Measurements from ENCODE around the gene VWF. TPM values are rescaled to one million over a fixed set of nuclear protein-coding genes. Genes with fewer than 3 reads are reported as not detected.

Gene VWF
- total RNA-seq, 1 donor from 2014 or later: 244 TPM

DNA sequence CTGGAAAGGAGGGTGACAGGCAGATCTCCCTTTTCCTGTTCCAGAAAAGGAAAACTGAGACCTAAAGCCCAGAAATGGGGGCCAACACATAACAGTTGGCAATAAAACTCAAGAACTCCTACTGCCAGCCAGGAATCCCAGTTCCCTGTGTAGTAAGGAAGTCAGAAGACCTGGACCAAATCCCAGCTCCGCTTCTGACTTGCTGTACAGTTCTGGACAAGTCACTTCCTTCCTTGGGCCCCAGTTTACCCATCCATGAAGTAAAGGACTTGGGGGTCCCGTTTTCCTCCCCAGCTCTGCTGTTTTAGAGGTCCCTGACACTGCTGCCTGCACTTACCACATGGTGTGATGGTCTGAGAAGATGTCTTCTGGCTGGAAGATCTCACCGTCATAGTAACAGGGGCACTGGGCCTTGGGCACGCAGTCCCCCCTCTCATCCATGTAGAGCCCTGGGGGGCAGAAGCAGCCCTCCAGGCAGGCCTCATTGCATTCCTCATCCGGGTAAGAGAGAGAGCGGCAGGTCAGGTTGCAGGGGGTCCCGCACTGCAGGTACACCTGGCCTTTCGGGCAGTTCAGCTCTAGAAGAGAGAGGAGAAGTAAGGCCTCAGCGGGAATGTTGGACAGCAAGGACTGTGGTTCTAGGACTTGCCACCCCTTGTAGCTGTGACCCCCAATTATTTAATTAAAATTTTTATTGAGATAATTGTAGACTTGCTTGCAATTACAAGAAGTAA, 72.1 kb downstream of the VWF start:
- intact Hi-C loops (cut with DNase I): no loop called here
- DNase-seq (ENCODE audit: missing footprints) (no peak), ATAC-seq (no peak)

DNA sequence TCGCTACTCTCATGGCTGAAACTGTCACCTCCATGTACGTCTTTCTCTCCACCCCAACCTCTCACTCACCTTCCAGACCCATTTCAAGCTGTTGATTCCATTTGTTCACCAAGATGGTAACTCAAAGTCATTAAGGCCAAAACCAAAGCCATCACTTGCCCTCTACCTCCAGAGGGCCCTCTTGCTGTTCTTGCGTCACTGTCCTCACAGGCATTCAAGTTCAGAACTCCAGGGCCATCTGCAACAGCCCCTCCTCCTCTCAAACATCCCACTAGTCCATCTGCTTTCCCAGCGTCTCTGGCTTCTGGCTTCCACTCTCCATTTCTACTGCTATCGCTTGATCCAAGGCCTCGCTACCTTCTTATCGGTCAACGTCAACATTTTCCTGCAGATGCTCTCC, 74.5 kb downstream of the VWF start:
- DNase-seq (ENCODE audit: missing footprints) (no peak), ATAC-seq (no peak)
- intact Hi-C loops (cut with DNase I): no loop called here

- intact Hi-C loops (cut with DNase I): no loop called here
- DNase-seq (ENCODE audit: missing footprints): no peak
- no peak for ATAC-seq
These were observed 74.9 kb downstream of the VWF start for GRCh38 chr12:6049587-6049986.

GRCh38 chr12:6047249-6048237, 76.9 kb downstream of the VWF start:
- intact Hi-C loops (cut with DNase I): no loop called here
- ATAC-seq: no peak
- DNase-seq (ENCODE audit: missing footprints): no peak

DNA sequence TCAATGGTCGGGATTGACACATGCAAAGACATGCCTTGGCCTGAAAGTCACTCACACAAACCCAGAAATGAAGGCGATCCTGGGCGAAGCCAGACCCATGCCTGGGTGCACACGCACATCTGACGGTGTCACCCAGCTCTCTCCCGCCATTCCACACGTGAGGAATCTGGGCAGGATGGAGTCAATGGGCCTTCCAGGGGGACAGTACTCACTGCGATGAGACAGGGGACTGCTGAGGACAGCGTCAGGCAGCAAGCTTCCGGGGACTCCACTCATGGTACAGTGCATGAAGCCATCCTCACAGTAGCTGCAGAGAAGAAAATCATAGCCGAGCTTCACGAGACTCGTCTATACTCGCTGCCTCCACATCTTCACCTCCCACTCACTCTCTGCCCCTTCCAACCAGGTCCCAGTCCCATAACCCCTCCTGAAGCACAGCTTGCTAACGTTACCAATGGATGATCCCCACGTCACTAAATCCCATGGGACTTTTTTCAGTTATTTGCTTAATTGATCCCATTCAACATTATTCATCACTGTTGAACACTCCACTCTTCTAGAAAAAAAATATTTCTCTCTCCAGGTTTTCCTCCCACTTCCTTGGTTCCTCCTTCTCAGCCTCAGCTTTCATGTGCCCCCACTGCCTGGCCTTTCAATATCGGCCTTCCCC, 77.8 kb downstream of the VWF start:
- no peak for DNase-seq (ENCODE audit: missing footprints)

GRCh38 chr12:6045438-6045837, 79.0 kb downstream of the VWF start:
- DNase-seq (ENCODE audit: missing footprints) (no peak), ATAC-seq (no peak)
- intact Hi-C loops (cut with DNase I): no loop called here

More for the DNA sequence above, 77.8 kb downstream of the VWF start:
- no peak for ATAC-seq
- intact Hi-C loops (cut with DNase I): no loop called here

GRCh38 chr12:6044082-6044481, 80.4 kb downstream of the VWF start:
- ATAC-seq: no peak
- intact Hi-C loops (cut with DNase I): no loop called here
- DNase-seq (ENCODE audit: missing footprints): no peak

DNA sequence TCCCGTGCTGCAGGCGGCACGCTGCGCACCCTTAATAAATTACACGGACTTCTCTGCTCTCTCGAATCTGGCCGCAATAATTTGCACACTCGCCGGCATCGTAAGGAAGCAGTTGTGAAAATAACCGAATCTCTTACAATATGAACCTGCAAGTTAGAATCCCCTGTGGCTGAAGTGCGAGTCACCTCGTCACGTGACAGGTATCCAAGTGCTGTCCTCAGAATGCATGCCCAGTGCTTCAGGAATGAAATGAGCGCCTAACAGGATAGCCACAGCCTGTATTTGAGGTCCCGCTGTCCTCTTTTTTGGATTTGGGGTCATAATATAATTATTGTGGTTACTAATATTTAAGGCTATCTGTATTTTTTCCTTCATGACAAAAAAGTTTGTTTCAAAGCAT, 82.0 kb downstream of the VWF start:
- DNase-seq (ENCODE audit: missing footprints) (no peak), ATAC-seq (no peak)
- intact Hi-C loops (cut with DNase I): no loop called here

- DNase-seq (ENCODE audit: missing footprints): no peak
- intact Hi-C loops (cut with DNase I): no loop called here
- ATAC-seq: no peak
These were observed 82.6 kb downstream of the VWF start for GRCh38 chr12:6041891-6042290.

DNA sequence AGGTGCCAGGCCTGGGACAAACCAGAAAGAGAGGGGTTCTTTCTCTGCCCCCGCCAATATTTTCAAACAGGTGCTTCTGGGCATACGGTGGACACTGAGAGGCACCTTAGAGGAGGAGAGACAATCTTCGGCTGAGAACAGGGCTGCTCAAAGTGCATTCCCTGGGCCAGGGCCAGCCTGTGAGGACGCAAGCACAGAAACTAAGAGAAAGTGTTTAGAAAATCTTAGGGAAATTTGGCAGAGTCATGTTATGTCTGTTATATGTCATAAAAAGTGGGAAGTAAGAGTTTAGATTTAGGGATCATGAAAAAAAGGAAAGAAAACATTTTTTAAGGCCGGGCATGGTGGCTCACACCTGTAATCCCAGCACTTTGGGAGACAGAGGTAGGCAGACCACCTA, 83.7 kb downstream of the VWF start:
- intact Hi-C loops (cut with DNase I): loop anchor here (1.0 kb wide), 1 partner anchor 53 kb away; no protein-coding TSS in a partner anchor
- no peak for ATAC-seq
- no peak for DNase-seq (ENCODE audit: missing footprints)

- ATAC-seq: peak; percentile 79
- DNase-seq (ENCODE audit: missing footprints): no peak
- intact Hi-C loops (cut with DNase I): loop anchor here (1.0 kb wide), 1 partner anchor 52 kb away; no protein-coding TSS in a partner anchor
These were observed 84.4 kb downstream of the VWF start for GRCh38 chr12:6039894-6040601.

GRCh38 chr12:6038160-6038559, 86.3 kb downstream of the VWF start:
- DNase-seq (ENCODE audit: missing footprints) (no peak), ATAC-seq (peak; percentile 47)
- intact Hi-C loops (cut with DNase I): no loop called here

DNA sequence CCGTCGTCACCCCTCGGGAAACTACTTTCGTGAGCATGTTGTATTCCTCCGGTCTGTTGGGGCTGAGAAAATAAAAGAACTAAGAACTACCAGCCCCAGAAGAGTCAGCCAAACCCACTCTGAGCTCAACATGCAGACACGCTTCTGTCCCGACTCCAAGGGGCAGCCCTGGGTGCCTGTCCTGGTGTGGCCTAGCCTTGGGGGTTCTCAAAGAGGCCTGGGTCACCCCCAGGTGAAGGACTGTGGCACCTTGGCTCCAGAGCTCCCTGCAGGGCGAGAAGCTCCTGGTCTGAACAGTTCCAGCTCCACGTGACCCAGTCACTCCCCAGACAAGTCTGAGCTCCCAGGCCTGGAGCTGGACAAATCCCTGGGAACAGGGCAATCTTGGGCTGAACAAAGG, 87.0 kb downstream of the VWF start:
- DNase-seq (ENCODE audit: missing footprints) (no peak), ATAC-seq (no peak)
- intact Hi-C loops (cut with DNase I): no loop called here

GRCh38 chr12:6036509-6036908, 88.0 kb downstream of the VWF start:
- intact Hi-C loops (cut with DNase I): no loop called here
- ATAC-seq (no peak), DNase-seq (ENCODE audit: missing footprints) (no peak)

DNA sequence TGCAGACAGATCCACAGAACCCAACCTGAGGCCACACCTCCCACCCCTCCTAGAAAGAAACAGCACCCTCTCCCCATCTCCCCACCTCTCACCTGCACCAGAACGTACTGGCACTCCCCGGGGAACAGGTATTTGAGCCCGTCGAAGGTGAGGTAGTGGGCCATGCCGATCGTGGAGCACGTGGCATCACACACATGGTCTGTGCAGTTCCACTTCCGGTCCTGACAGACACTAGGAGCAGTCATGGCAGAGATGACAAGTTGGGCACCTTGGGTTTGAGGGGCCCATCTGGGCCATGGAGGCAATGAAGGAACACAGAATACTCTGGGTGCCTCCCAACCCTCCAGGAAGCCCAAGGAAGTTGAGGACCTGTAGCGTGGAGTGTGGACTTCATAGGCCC, 89.9 kb downstream of the VWF start:
- ATAC-seq (no peak), DNase-seq (ENCODE audit: missing footprints) (no peak)
- intact Hi-C loops (cut with DNase I): no loop called here

DNA sequence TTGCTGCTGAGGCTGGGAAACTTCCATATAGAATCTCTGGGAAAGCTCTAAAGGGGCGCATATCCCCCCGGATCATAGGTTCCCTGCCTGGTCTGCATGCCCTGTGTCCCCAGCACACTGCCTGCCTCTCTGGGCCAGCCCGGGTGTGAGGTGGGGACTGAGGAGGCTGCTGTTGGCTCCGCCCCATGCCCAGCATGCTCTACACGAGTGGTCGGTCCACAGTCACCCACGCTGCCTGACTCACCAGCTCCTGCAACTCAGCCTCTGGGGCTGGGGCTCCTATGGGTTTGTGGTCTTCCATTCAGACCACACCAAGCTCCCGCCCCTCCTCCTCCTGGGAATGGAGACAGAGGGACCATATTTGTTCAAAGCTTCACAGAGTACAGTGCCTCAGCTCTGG, 90.9 kb downstream of the VWF start:
- intact Hi-C loops (cut with DNase I): no loop called here
- DNase-seq (ENCODE audit: missing footprints): no peak

DNA sequence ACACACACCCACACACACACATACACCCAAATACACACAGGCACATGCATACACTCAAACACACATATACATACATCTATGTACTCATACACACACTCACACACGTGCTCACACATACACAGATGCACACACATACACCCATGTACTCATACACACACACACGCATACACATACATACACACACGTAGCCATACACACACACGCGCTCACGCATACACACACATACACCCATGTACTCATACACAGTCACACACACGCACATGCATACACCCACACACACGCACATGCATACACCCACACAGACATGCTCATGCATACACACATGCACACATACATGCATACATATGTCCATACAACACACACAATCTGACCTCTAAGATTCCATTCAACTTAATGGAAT, 91.7 kb downstream of the VWF start:
- DNase-seq (ENCODE audit: missing footprints): no peak
- intact Hi-C loops (cut with DNase I): no loop called here
- no peak for ATAC-seq

More for the DNA sequence above, 90.9 kb downstream of the VWF start:
- no peak for ATAC-seq

DNA sequence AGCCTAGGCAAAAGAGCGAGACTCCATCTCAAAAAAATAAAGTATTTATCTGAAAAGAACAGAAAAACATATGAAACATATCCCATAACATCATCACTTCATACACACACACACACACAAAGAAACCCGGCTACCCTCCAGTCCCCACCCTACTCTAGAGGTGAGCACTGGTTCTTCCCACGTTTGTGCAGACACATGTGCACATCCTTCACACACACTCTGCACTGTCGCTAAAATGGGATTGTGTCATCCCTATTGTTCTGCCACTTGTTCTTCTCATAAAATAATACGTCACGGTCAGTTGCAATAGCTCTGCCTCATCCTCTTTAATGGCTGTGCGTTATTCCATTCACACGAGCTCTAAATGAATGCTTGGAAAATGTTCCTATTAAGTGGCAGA, 93.5 kb downstream of the VWF start:
- intact Hi-C loops (cut with DNase I): no loop called here
- DNase-seq (ENCODE audit: missing footprints): no peak
- no peak for ATAC-seq

DNA sequence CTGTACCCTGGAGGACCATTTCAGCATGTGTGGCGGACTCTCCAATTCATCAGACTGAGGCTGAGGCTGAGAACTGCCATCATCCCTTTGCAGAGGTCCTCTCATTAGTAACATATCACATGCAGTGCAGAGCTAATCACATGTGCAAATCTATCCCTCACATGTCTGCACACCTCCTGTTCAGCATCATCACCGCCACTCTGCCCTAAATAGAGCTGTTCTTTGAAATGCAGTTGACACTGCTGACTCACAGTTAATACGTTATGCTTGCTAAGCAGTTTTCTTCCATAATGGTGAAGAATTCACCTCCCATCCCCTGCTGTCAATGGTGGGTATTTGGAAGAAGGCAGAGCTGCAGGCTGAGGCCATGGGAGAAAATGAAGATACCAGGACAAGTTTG, 94.4 kb downstream of the VWF start:
- no peak for DNase-seq (ENCODE audit: missing footprints)
- intact Hi-C loops (cut with DNase I): no loop called here
- ATAC-seq: peak; percentile 19
